Activated CD8-positive, alpha-beta T cell treated with anti-CD3 and anti-CD28 coated beads, Interleukin-2, amount 10 ng/mL, durations not matched to agents 7 days and 5 days (primary cell): ENCODE data around the gene CHST9. TPM values are rescaled to one million over a fixed set of nuclear protein-coding genes. Genes with fewer than 3 reads are reported as not detected.
"Not testable (repeated sequence)": the region's sequence is repeated elsewhere in the genome, so short reads cannot be mapped to it uniquely, and the experiment has no call there.

Experiments
- ATAC-seq: fragments of 150-1000 bp; cut with Tn5 transposase; one replicate; pipeline ENCODE4 v1.10.0; 2021; ENCODE audit warnings: moderate library complexity
- CTCF ChIA-PET: fragments of 350-600 bp; sonication (Branson Sonifier 250); formaldehyde crosslinking; loops from one replicate; lab custom pipeline; 2021; ENCODE audit warnings: antibody characterized with exemption; lab: Charles Lee
- POLR2A ChIA-PET: fragments of 350-600 bp; sonication (Branson Sonifier 250); formaldehyde crosslinking; loops from one replicate; lab custom pipeline; 2021; ENCODE audit warnings: antibody characterized with exemption; lab: Charles Lee
- DNase-seq: peaks from one replicate; pipeline ENCODE4 v3.0.0-alpha.2; 2020
- H3K27ac Mint-ChIP-seq: one replicate; pipeline ENCODE4 v1.8.0; 2021; ENCODE audit warnings: mild to moderate bottlenecking, mixed read lengths
- H3K27me3 Mint-ChIP-seq: one replicate; pipeline ENCODE4 v1.8.0; 2021; ENCODE audit warnings: low read depth, mixed read lengths
- H3K36me3 Mint-ChIP-seq: one replicate; pipeline ENCODE4 v1.8.0; 2021; ENCODE audit warnings: low read depth, mixed read lengths
- H3K4me1 Mint-ChIP-seq: one replicate; pipeline ENCODE4 v1.8.0; 2021; ENCODE audit warnings: low read depth, mixed read lengths
- H3K4me3 Mint-ChIP-seq: one replicate; pipeline ENCODE4 v1.8.0; 2021; ENCODE audit warnings: mild to moderate bottlenecking, mixed read lengths
- H3K9me3 Mint-ChIP-seq: one replicate; pipeline ENCODE4 v1.8.0; 2022; ENCODE audit warnings: mixed read lengths; ENCODE audit not compliant: insufficient read depth
- total RNA-seq, 2 experiments: library from RNA; stranded (reverse); gene quantifications; one replicate each; pipeline ENCODE4 v1.2.3, GENCODE V29; 2021

Gene CHST9
- total RNA-seq, 2 experiments from 2014 or later: not detected

- POLR2A ChIA-PET: not testable (repeated sequence)
These were observed 21.9 kb downstream of the CHST9 start for GRCh38 chr18:27163197-27163716.

GRCh38 chr18:27149240-27149639 is 35.9 kb downstream of the CHST9 start:
- CTCF ChIA-PET, H3K27me3 Mint-ChIP-seq, H3K9me3 Mint-ChIP-seq, H3K36me3 Mint-ChIP-seq, H3K27ac Mint-ChIP-seq, H3K4me3 Mint-ChIP-seq, POLR2A ChIA-PET, ATAC-seq, DNase-seq, H3K4me1 Mint-ChIP-seq: not testable (repeated sequence)

More at GRCh38 chr18:27163197-27163716, 21.9 kb downstream of the CHST9 start:
- not testable (repeated sequence) for H3K36me3 Mint-ChIP-seq, H3K9me3 Mint-ChIP-seq, H3K27me3 Mint-ChIP-seq, ATAC-seq, DNase-seq, H3K4me3 Mint-ChIP-seq, H3K4me1 Mint-ChIP-seq, H3K27ac Mint-ChIP-seq
- CTCF ChIA-PET: interaction anchor here (1.4 kb wide), 1 partner anchor 159 kb away, joined by 3 read pairs; no protein-coding TSS in a partner anchor

DNA sequence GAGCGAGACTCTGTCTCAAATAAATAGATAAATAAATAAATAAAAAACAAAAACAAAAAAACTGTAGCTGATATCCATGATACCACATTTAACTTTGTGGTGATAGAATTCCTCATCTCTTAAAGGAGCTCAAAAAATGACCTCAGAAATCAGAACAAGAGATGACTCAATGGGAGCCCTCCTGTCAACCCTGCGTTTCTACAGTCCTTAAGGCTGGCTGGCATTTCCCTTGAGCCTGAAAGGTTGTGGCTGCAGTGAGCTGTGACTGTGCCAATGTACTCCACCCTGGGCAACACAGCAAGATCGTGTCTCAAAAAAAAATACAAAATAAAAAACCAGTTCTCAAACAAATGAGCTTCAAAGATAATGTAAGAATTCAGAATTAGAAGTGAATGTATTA is 40.4 kb downstream of the CHST9 start:
- Mint-ChIP-seq H3K4me1 (no peaks in the 10 kb centered on the region), H3K4me3 (no peak overlapping the region), H3K27me3 (no peaks in the 10 kb centered on the region), H3K27ac (no peak overlapping the region), H3K9me3 (no peaks in the 10 kb centered on the region), H3K36me3 (no peaks in the 10 kb centered on the region)
- ChIA-PET POLR2A (no interaction called here), CTCF (no interaction called here)
- ATAC-seq (no peak), DNase-seq (no peak)

DNA sequence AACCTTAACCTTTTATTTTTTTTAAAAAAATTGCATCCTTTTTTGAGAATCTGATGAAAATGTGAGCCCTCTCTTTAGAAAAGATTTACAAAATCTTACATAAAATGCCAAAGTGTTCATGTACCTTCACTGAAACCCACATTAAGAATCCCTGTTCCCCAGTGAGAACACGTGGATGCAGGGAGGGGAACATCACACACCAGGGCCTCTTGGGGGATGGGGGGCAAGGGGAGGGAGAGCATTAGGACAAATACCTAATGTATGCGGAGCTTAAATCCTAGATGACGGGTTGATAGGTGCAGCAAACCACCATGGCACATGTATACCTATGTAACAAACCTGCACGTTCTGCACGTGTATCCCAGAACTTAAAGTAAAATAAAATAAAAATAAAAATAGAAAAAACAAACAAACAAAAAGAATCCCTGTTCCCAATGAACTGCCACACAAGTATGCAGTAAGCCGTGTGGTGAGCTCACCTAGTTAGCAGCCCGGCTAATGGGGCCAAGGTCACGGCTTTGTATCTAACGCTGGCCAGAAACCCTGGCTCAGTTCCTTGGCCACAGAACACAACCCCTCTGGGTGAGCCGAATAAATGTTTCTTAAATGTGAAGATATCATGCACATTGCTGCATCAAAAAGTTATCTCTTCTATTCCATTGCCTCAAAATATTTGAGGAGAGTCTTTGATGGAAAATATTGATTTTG is 41.4 kb downstream of the CHST9 start:
- Mint-ChIP-seq H3K36me3 (no peaks in the 10 kb centered on the region), H3K27ac (no peak overlapping the region), H3K9me3 (no peaks in the 10 kb centered on the region), H3K4me1 (no peaks in the 10 kb centered on the region), H3K27me3 (no peaks in the 10 kb centered on the region), H3K4me3 (no peak overlapping the region)
- DNase-seq (no peak), ATAC-seq (no peak)
- ChIA-PET POLR2A (no interaction called here), CTCF (no interaction called here)

DNA sequence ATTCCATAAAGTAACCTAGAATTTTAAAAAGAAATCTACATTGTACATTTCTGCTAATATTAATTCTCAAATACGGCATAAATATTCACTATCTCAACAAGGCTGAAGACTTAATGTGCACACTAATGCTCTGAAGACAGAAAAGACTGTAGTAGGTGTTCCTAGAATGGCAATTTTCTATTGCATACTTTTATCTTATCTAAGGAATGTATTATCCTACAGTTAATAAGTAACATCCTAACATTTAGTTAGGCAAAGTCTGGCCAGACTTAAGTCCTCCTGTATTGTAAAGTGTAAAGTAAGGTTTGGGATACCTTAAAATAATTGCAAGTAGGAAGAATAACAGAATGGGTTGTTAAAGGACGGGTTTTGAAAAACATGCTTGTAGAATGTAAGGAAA is 42.2 kb downstream of the CHST9 start:
- H3K27me3 Mint-ChIP-seq: no peaks in the 10 kb centered on the region
- H3K4me3 Mint-ChIP-seq: no peak overlapping the region
- CTCF ChIA-PET: no interaction called here
- H3K9me3 Mint-ChIP-seq: no peaks in the 10 kb centered on the region
- DNase-seq (no peak), ATAC-seq (no peak)
- no peaks in the 10 kb centered on the region for H3K36me3 Mint-ChIP-seq
- POLR2A ChIA-PET: no interaction called here
- no peak overlapping the region for H3K27ac Mint-ChIP-seq
- H3K4me1 Mint-ChIP-seq: no peaks in the 10 kb centered on the region

DNA sequence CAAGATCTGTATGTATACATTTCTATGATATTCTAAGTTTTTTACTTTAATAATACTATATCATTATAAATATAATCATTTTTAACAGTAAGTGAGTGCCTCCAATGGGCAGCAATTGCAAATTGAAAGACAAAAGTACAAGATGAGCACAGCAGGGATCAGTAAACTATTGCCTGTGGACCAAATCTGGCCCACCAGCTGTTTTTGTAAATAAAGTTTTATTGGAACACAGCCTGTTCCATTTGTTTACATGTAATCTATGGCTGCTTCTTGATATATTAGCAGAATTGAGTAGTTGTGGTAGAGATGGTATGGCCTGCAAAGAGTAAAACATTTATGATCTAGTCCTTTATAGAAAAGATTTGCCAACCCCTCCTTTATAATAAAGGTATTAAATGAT is 43.2 kb downstream of the CHST9 start:
- Mint-ChIP-seq H3K36me3 (no peaks in the 10 kb centered on the region), H3K27me3 (no peaks in the 10 kb centered on the region), H3K4me3 (no peak overlapping the region), H3K9me3 (no peaks in the 10 kb centered on the region), H3K27ac (no peak overlapping the region), H3K4me1 (no peaks in the 10 kb centered on the region)
- CTCF ChIA-PET: no interaction called here
- ATAC-seq (no peak), DNase-seq (no peak)
- POLR2A ChIA-PET: no interaction called here

- Mint-ChIP-seq H3K27me3 (no peaks in the 10 kb centered on the region), H3K4me3 (no peak overlapping the region), H3K27ac (no peak overlapping the region), H3K36me3 (no peaks in the 10 kb centered on the region), H3K9me3 (peaks cover 4% of the 10 kb centered on the region), H3K4me1 (no peaks in the 10 kb centered on the region)
- DNase-seq (no peak), ATAC-seq (no peak)
- ChIA-PET POLR2A (no interaction called here), CTCF (no interaction called here)
These were observed 47.0 kb downstream of the CHST9 start for GRCh38 chr18:27138079-27138478.

GRCh38 chr18:27136208-27136535 is 48.9 kb downstream of the CHST9 start:
- no peak for DNase-seq
- Mint-ChIP-seq H3K27me3 (no peaks in the 10 kb centered on the region), H3K27ac (no peak overlapping the region), H3K9me3 (peaks cover 5% of the 10 kb centered on the region), H3K36me3 (no peaks in the 10 kb centered on the region), H3K4me3 (no peak overlapping the region), H3K4me1 (no peaks in the 10 kb centered on the region)
- CTCF ChIA-PET: no interaction called here
- POLR2A ChIA-PET: no interaction called here
- no peak for ATAC-seq

GRCh38 chr18:27135504-27136207 is 49.5 kb downstream of the CHST9 start:
- ChIA-PET POLR2A (no interaction called here), CTCF (no interaction called here)
- Mint-ChIP-seq H3K4me1 (no peaks in the 10 kb centered on the region), H3K27ac (no peak overlapping the region), H3K9me3 (peaks cover 5% of the 10 kb centered on the region), H3K27me3 (no peaks in the 10 kb centered on the region), H3K4me3 (no peak overlapping the region), H3K36me3 (no peaks in the 10 kb centered on the region)
- no peak for ATAC-seq
- DNase-seq: no peak

DNA sequence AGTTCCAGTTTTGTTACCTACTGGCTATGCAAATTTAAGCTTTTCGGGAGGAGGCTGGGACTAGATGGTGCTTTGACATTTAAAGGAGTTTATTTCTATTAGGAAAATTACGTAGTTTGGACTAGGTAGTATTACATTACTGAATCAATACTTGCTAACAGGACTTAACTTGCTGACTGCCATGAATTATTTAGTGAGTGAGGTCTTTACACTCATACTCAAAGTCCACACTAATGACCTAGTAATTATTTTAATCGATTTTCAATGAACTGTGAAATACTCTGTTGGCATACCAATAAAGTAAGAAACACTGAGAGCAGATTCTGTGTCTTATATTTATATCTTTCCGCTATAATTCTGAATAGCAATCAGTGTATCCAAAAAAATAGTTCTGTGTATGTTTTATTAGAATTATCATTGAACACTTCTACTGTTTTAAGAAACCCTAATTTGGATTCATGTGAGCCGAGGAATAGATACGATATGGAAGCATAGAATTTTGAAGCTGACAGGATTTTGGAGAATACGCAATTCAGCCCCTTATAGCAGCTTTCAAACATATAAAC is 55.0 kb downstream of the CHST9 start:
- ATAC-seq: no peak
- H3K36me3 Mint-ChIP-seq: no peaks in the 10 kb centered on the region

DNA sequence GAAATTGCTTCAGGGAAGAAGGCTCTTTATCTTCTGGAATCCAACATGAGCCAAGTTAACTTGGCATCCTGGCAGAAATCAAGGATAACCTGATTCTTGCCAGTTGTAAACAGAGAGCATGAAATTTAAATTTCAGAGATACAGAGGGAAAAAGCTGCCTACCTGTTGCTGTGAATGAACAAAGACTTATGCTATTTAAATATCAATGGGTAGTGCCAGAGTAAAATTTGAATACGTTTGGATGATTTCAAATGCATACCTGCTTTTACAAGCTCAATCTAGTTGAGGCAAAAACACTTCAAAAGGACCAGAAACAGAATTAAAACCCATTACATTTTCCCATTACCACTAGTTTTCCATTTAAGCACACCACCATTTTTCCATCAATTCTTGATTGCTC is 60.9 kb downstream of the CHST9 start:
- ChIA-PET CTCF (no interaction called here), POLR2A (no interaction called here)
- Mint-ChIP-seq H3K27ac (no peak overlapping the region), H3K27me3 (no peaks in the 10 kb centered on the region), H3K4me1 (no peaks in the 10 kb centered on the region), H3K9me3 (peaks cover 12% of the 10 kb centered on the region), H3K4me3 (no peak overlapping the region), H3K36me3 (no peaks in the 10 kb centered on the region)
- DNase-seq: no peak
- ATAC-seq: no peak

More for the DNA sequence above, 55.0 kb downstream of the CHST9 start:
- Mint-ChIP-seq H3K4me1 (no peaks in the 10 kb centered on the region), H3K9me3 (peaks cover 5% of the 10 kb centered on the region), H3K27ac (no peak overlapping the region), H3K4me3 (no peak overlapping the region), H3K27me3 (no peaks in the 10 kb centered on the region)
- DNase-seq: no peak
- ChIA-PET POLR2A (no interaction called here), CTCF (no interaction called here)

DNA sequence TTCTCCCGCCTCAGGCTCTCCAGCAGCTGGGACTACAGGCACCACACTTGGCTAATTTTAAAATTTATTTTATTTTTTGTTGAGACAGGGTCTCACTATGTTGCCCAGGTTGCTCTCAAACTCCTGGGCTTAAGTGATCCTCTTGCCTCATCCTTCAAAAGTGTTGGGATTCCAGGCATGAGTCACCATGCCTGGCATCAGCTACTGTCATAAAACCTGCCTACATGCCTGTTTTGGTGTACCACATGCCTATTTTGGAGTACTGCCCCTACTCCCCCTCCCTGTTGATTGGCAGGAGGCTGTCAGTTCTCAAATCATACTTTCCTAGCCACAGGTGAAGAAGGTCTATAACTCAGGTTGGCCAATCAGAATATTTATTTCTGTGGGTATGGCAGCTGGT is 64.0 kb downstream of the CHST9 start:
- Mint-ChIP-seq H3K27ac (no peak overlapping the region), H3K27me3 (no peaks in the 10 kb centered on the region), H3K9me3 (peaks cover 12% of the 10 kb centered on the region), H3K4me1 (no peaks in the 10 kb centered on the region), H3K36me3 (no peaks in the 10 kb centered on the region), H3K4me3 (no peak overlapping the region)
- ChIA-PET POLR2A (no interaction called here), CTCF (no interaction called here)
- DNase-seq: no peak
- ATAC-seq: no peak
